ENCODE measurements around the gene PPM1G. TPM values are rescaled to one million over a fixed set of nuclear protein-coding genes. Genes with fewer than 3 reads are reported as not detected.

Gene PPM1G
- 100 to 1,000 TPM; 122 to 127 TPM for total RNA-seq

GRCh38 chr2:27409321-27410073 is at the start of gene PPM1G:
Gene PPM1G, minus strand, starts transcription at chr2:27409591. Its CDS starts 169 bp downstream, at chr2:27409422.
- Mint-ChIP-seq H3K36me3 (peaks cover 17 to 23% of the 10 kb centered on the region in 2 donors), H3K27ac (peak within 1 kb of the TSS; percentile 86 to 97), H3K9me3 (peaks cover 0 to 8% of the 10 kb centered on the region in 2 donors)
- DNase-seq (ENCODE audit: low spot score in 2 of 2) (peak; percentile 97), ATAC-seq (peak; percentile 98 to 99)

- no peak for DNase-seq (ENCODE audit: low spot score in 2 of 2)
- Mint-ChIP-seq H3K36me3 (no peaks in the 10 kb centered on the region), H3K27ac (no peak overlapping the region), H3K9me3 (no peaks in the 10 kb centered on the region)
- ATAC-seq = no peak
Measured at GRCh38 chr2:27453968-27454367, 44.6 kb upstream of the PPM1G start.

GRCh38 chr2:27451095-27451494 is 41.7 kb upstream of the PPM1G start:
- Mint-ChIP-seq H3K9me3 (no peaks in the 10 kb centered on the region), H3K36me3 (no peaks in the 10 kb centered on the region), H3K27ac (no peak overlapping the region)
- DNase-seq (ENCODE audit: low spot score in 2 of 2) (no peak), ATAC-seq (peak; percentile 66 to 82)

- ATAC-seq = no peak
- H3K36me3 Mint-ChIP-seq = no peaks in the 10 kb centered on the region
- peak overlapping the region in 1 of 2 donors; percentile 77 for H3K27ac Mint-ChIP-seq
Measured at GRCh38 chr2:27448381-27448780, 39.0 kb upstream of the PPM1G start.

GRCh38 chr2:27446057-27446456 is 36.7 kb upstream of the PPM1G start:
- Mint-ChIP-seq H3K36me3 (peaks cover 0 to 6% of the 10 kb centered on the region in 2 donors), H3K9me3 (no peaks in the 10 kb centered on the region), H3K27ac (no peak overlapping the region)
- ATAC-seq (peak; percentile 33 to 38), DNase-seq (ENCODE audit: low spot score in 2 of 2) (no peak)

More at GRCh38 chr2:27448381-27448780, 39.0 kb upstream of the PPM1G start:
- DNase-seq (ENCODE audit: low spot score in 2 of 2) = no peak
- no peaks in the 10 kb centered on the region for H3K9me3 Mint-ChIP-seq

- ATAC-seq (no peak), DNase-seq (ENCODE audit: low spot score in 2 of 2) (no peak)
- H3K36me3 Mint-ChIP-seq = peaks cover 4 to 9% of the 10 kb centered on the region in 2 donors
- no peaks in the 10 kb centered on the region for H3K9me3 Mint-ChIP-seq
- peak overlapping the region in 1 of 2 donors; percentile 18 for H3K27ac Mint-ChIP-seq
Measured at GRCh38 chr2:27445615-27446014, 36.2 kb upstream of the PPM1G start.

- DNase-seq (ENCODE audit: low spot score in 2 of 2) (no peak), ATAC-seq (no peak)
- Mint-ChIP-seq H3K9me3 (no peaks in the 10 kb centered on the region), H3K36me3 (peaks cover 8 to 12% of the 10 kb centered on the region in 2 donors), H3K27ac (peak overlapping the region in 1 of 2 donors; percentile 58)
Measured at GRCh38 chr2:27445155-27445554, 35.8 kb upstream of the PPM1G start.

GRCh38 chr2:27442920-27443282 is 33.5 kb upstream of the PPM1G start:
- no peaks in the 10 kb centered on the region for H3K9me3 Mint-ChIP-seq
- DNase-seq (ENCODE audit: low spot score in 2 of 2) (no peak), ATAC-seq (peak; percentile 6 to 21)
- peak overlapping the region; percentile 31 to 73 for H3K27ac Mint-ChIP-seq
- peaks cover 19 to 21% of the 10 kb centered on the region in 2 donors for H3K36me3 Mint-ChIP-seq

GRCh38 chr2:27441958-27442919 is 32.8 kb upstream of the PPM1G start, which contains the start of gene KRTCAP3:
Gene KRTCAP3, plus strand, starts transcription at chr2:27442381. Its CDS starts 32 bp downstream, at chr2:27442413.
- peak in 1 of 2 donors; percentile 30 for DNase-seq (ENCODE audit: low spot score in 2 of 2)
- Mint-ChIP-seq H3K36me3 (peaks cover 19 to 21% of the 10 kb centered on the region in 2 donors), H3K27ac (peak within 1 kb of the TSS; percentile 44 to 73), H3K9me3 (no peaks in the 10 kb centered on the region)
- ATAC-seq = peak; percentile 41 to 71

- Mint-ChIP-seq H3K36me3 (peaks cover 19 to 23% of the 10 kb centered on the region in 2 donors), H3K27ac (peak overlapping the region; percentile 26 to 29), H3K9me3 (no peaks in the 10 kb centered on the region)
- ATAC-seq (peak in 1 of 2 donors; percentile 23), DNase-seq (ENCODE audit: low spot score in 2 of 2) (no peak)
Measured at GRCh38 chr2:27441226-27441926, 32.0 kb upstream of the PPM1G start.

GRCh38 chr2:27435628-27436027 is 26.2 kb upstream of the PPM1G start:
- ATAC-seq (no peak), DNase-seq (ENCODE audit: low spot score in 2 of 2) (no peak)
- H3K27ac Mint-ChIP-seq = peak overlapping the region; percentile 12 to 83
- H3K36me3 Mint-ChIP-seq = peaks cover 26 to 41% of the 10 kb centered on the region in 2 donors
- H3K9me3 Mint-ChIP-seq = no peaks in the 10 kb centered on the region

GRCh38 chr2:27431395-27431794 is 22.0 kb upstream of the PPM1G start:
- Mint-ChIP-seq H3K27ac (peak overlapping the region; percentile 90 to 99), H3K9me3 (no peaks in the 10 kb centered on the region), H3K36me3 (peaks cover 27 to 34% of the 10 kb centered on the region in 2 donors)
- DNase-seq (ENCODE audit: low spot score in 2 of 2) (peak in 1 of 2 donors; percentile 23), ATAC-seq (no peak)

- DNase-seq (ENCODE audit: low spot score in 2 of 2) = peak; percentile 74 to 86
- peak overlapping the region; percentile 94 to 99 for H3K27ac Mint-ChIP-seq
- H3K9me3 Mint-ChIP-seq = no peaks in the 10 kb centered on the region
- ATAC-seq = peak; percentile 79 to 81
- H3K36me3 Mint-ChIP-seq = peaks cover 27% of the 10 kb centered on the region in 2 donors
Measured at GRCh38 chr2:27428978-27429541, 19.7 kb upstream of the PPM1G start.

- Mint-ChIP-seq H3K36me3 (peaks cover 22 to 23% of the 10 kb centered on the region in 2 donors), H3K27ac (peak within 1 kb of the TSS; percentile 94 to 99), H3K9me3 (no peaks in the 10 kb centered on the region)
- peak; percentile 88 to 91 for ATAC-seq
- peak; percentile 94 for DNase-seq (ENCODE audit: low spot score in 2 of 2)
Measured at GRCh38 chr2:27428213-27428977, 19.0 kb upstream of the PPM1G start, which contains the start of gene NRBP1. Gene NRBP1, plus strand, starts transcription at chr2:27428631. Its CDS starts 4,643 bp downstream, at chr2:27433274.

- H3K27ac Mint-ChIP-seq = peak overlapping the region; percentile 94 to 96
- H3K9me3 Mint-ChIP-seq = no peaks in the 10 kb centered on the region
- no peak for DNase-seq (ENCODE audit: low spot score in 2 of 2)
- H3K36me3 Mint-ChIP-seq = peaks cover 17% of the 10 kb centered on the region in 2 donors
- ATAC-seq = no peak
Measured at GRCh38 chr2:27427863-27428212, 18.4 kb upstream of the PPM1G start.

All from activated naive CD4-positive, alpha-beta T cell treated with anti-CD3 and anti-CD28 coated beads, Interleukin-2, amount 50 U/mL, for 72 hours (primary cell).